K562 (cell line): ENCODE data around the gene BICD1. TPM values are rescaled to one million over a fixed set of nuclear protein-coding genes. Genes with fewer than 3 reads are reported as not detected.

Experiments used
- ATAC-seq: fragments of 200-7000 bp; cut with Tn5 transposase; 3 replicates; pipeline ENCODE4 v1.9.1; 2020; ENCODE audit warnings: moderate library complexity
- BruUV-seq: library from RNA; stranded (reverse); fragments of 400-500 nt; replicated peaks from 2 replicates; lab custom pipeline; 2021; lab: Mats Ljungman, UMichigan
- CTCF ChIA-PET: fragments of 300-600 bp; formaldehyde crosslinking; extraction: SDS; loops from one replicate; lab custom pipeline; 2021; ENCODE audit warnings: low intra/inter-chr PET ratio; lab: Yijun Ruan, JAX
- POLR2A ChIA-PET: fragments of 300-600, 350-650 bp; sonication (Branson Sonifier 250); formaldehyde crosslinking; extraction: SDS; loops from one replicate; lab custom pipeline; 2021; ENCODE audit warnings: antibody characterized with exemption, inconsistent platforms; lab: Yijun Ruan, JAX
- DNase-seq, 4 experiments: peaks; one replicate each; pipeline versions ENCODE4 v3.0.0 to v3.0.0-alpha.2; 2011 to 2018; ENCODE audit warnings: low spot score in 3 of 4, mixed read lengths in 3 of 4; ENCODE audit errors: extremely low read depth in 1 of 4
- FAIRE-seq: peaks from 2 replicates; lab custom pipeline; 2011; peaks lifted over from hg19 to GRCh38; lab: Jason Lieb, UNC
- H2AFZ ChIP-seq: 2 replicates; pipeline ENCODE4 v1.6.0; 2011; ENCODE audit warnings: low read depth, low read length, control low read depth, inconsistent platforms
- H3K27ac ChIP-seq: fragments of 200-600 bp; 3 replicates; pipeline ENCODE4 v1.8.0; 2011; ENCODE audit warnings: low read depth, mild to moderate bottlenecking, control low read depth, inconsistent platforms, low read length, moderate library complexity, mixed read lengths; ENCODE audit errors: extremely low read depth
- H3K27me3 ChIP-seq, 2 experiments: fragments of 300-600 bp in 1 of 2; 2 replicates in 1 of 2; 3 replicates in 1 of 2; pipeline versions ENCODE4 v1.6.0 to v1.8.0; 2011; ENCODE audit warnings: inconsistent platforms in 2 of 2, low read length in 2 of 2, mild to moderate bottlenecking in 1 of 2, mixed read lengths in 1 of 2, moderate library complexity in 1 of 2; ENCODE audit not compliant: control insufficient read depth in 2 of 2, insufficient read depth in 2 of 2
- H3K36me3 ChIP-seq: fragments of 300-600 bp; 3 replicates; pipeline ENCODE4 v1.8.0; 2011; ENCODE audit warnings: mild to moderate bottlenecking, low read length, inconsistent platforms; ENCODE audit not compliant: control insufficient read depth, insufficient read depth
- H3K4me1 ChIP-seq, 2 experiments: fragments of 200-600 bp in 1 of 2; replicated peaks in 1 of 2; 2 replicates in 1 of 2; 3 replicates in 1 of 2; pipeline versions ENCODE4 v1.5.1 to v1.8.0; 2011; ENCODE audit warnings: inconsistent platforms in 2 of 2, low read length in 2 of 2, mild to moderate bottlenecking in 1 of 2, mixed read lengths in 1 of 2, moderate library complexity in 1 of 2; ENCODE audit not compliant: control insufficient read depth in 2 of 2, insufficient read depth in 2 of 2
- H3K4me2 ChIP-seq: 2 replicates; pipeline ENCODE4 v1.6.1; 2011; ENCODE audit warnings: low read length, control low read depth, inconsistent platforms, mixed read lengths; ENCODE audit not compliant: insufficient read depth
- H3K4me3 ChIP-seq: fragments of 200-600 bp; sonication (generic), shearing (Covaris generic); 2 replicates; pipeline ENCODE4 v1.5.1; 2016; ENCODE audit warnings: control low read depth, inconsistent platforms
- H3K79me2 ChIP-seq: fragments of 200-600 bp; 3 replicates; pipeline ENCODE4 v1.8.0; 2011; ENCODE audit warnings: low read length, inconsistent platforms; ENCODE audit not compliant: control insufficient read depth, insufficient read depth
- H3K9ac ChIP-seq, 2 experiments: 2 replicates each; pipeline versions ENCODE4 v1.6.0 to v1.6.1; 2011; ENCODE audit warnings: low read depth in 2 of 2, low read length in 2 of 2, control low read depth in 1 of 2, inconsistent platforms in 1 of 2, mild to moderate bottlenecking in 1 of 2, mixed read lengths in 1 of 2; ENCODE audit not compliant: insufficient read depth in 1 of 2
- H3K9me1 ChIP-seq: one replicate; pipeline ENCODE4 v1.6.0; 2011; ENCODE audit warnings: inconsistent platforms, mild to moderate bottlenecking, low read length, moderate library complexity; ENCODE audit not compliant: control insufficient read depth, insufficient read depth
- H3K9me3 ChIP-seq: replicated peaks from 2 replicates; pipeline ENCODE4 v1.5.1; 2011; ENCODE audit warnings: low read depth, low read length, inconsistent platforms; ENCODE audit not compliant: control insufficient read depth, insufficient read depth
- H4K20me1 ChIP-seq: replicated peaks from 2 replicates; pipeline ENCODE4 v1.6.1; 2011; ENCODE audit warnings: low read length, inconsistent platforms, mixed read lengths; ENCODE audit not compliant: control insufficient read depth, insufficient read depth
- ATF3 ChIP-seq, 2 experiments: fragments of 450-650 bp in 1 of 2; sonication (generic) in 1 of 2; formaldehyde crosslinking in 1 of 2; IDR thresholded peaks in 1 of 2; conservative IDR thresholded peaks in 1 of 2; 2 replicates each; pipeline versions ENCODE4 v1.6.1 to v1.8.1; 2016 to 2023; ENCODE audit warnings: mild to moderate bottlenecking in 2 of 2, moderate library complexity in 2 of 2, inconsistent platforms in 1 of 2, missing genetic modification reagents in 1 of 2
- CREB1 ChIP-seq, 2 experiments: sonication (generic) in 1 of 2; formaldehyde crosslinking in 1 of 2; IDR thresholded peaks; 2 replicates each; pipeline versions ENCODE4 v1.6.1 to v1.8.0; 2012 to 2022; ENCODE audit warnings: inconsistent platforms in 1 of 2, mild to moderate bottlenecking in 1 of 2, missing genetic modification reagents in 1 of 2, moderate library complexity in 1 of 2
- DMBX1 ChIP-seq: fragments of 250-450 bp; sonication (Bioruptor Pico); IDR thresholded peaks from 2 replicates; pipeline ENCODE4 v1.8.0; 2022; ENCODE audit warnings: inconsistent platforms, mild to moderate bottlenecking, moderate library complexity, borderline replicate concordance
- ESRRA ChIP-seq: fragments of 450-650 bp; IDR thresholded peaks from 2 replicates; pipeline ENCODE4 v1.6.1; 2014; ENCODE audit warnings: low read depth, mild to moderate bottlenecking, moderate library complexity, borderline replicate concordance
- FOXO4 ChIP-seq: fragments of 450-650 bp; formaldehyde crosslinking; IDR thresholded peaks from 2 replicates; pipeline ENCODE4 v1.4.0; 2020; ENCODE audit warnings: mild to moderate bottlenecking, moderate library complexity
- KDM5B ChIP-seq: fragments of 200-600 bp; sonication (generic); IDR thresholded peaks from 2 replicates; pipeline ENCODE4 v1.6.1; 2012; ENCODE audit warnings: low read depth, mild to moderate bottlenecking, moderate library complexity, low read length, control low read depth, inconsistent platforms; ENCODE audit not compliant: insufficient replicate concordance
- MEIS2 ChIP-seq: fragments of 450-650 bp; IDR thresholded peaks from 2 replicates; pipeline ENCODE4 v1.6.1; 2014; ENCODE audit warnings: mild to moderate bottlenecking; ENCODE audit not compliant: partially characterized antibody
- NCOA6 ChIP-seq: fragments of 450-650 bp; IDR thresholded peaks from 2 replicates; pipeline ENCODE4 v1.6.1; 2017; ENCODE audit warnings: mild to moderate bottlenecking
- NCOR1 ChIP-seq: fragments of 450-650 bp; IDR thresholded peaks from 2 replicates; pipeline ENCODE4 v1.6.1; 2016; ENCODE audit warnings: mild to moderate bottlenecking, moderate library complexity
- NEUROD1 ChIP-seq: fragments of 150-350 bp; IDR thresholded peaks from 2 replicates; pipeline ENCODE4 v1.6.1; 2014; ENCODE audit warnings: borderline replicate concordance, low read length, low read depth; ENCODE audit not compliant: partially characterized antibody
- RB1 ChIP-seq: fragments of 450-650 bp; IDR thresholded peaks from 2 replicates; pipeline ENCODE4 v1.6.1; 2017; ENCODE audit warnings: low read depth, mild to moderate bottlenecking
- RCOR1 ChIP-seq, 2 experiments: IDR thresholded peaks; 2 replicates each; pipeline ENCODE4 v1.6.1; 2012; ENCODE audit warnings: low read depth in 2 of 2, low read length in 2 of 2, borderline replicate concordance in 1 of 2, improper control_type of control experiment in 1 of 2
- RNF2 ChIP-seq: sonication (generic); IDR thresholded peaks from 2 replicates; pipeline ENCODE4 v1.6.1; 2016
- SAFB ChIP-seq: fragments of 200-400 bp; formaldehyde crosslinking; IDR thresholded peaks from 2 replicates; pipeline ENCODE4 v1.6.1; 2017; ENCODE audit warnings: low read depth, low read length, borderline replicate concordance
- SOX6 ChIP-seq: fragments of 450-650 bp; IDR thresholded peaks from 2 replicates; pipeline ENCODE4 v1.6.1; 2014; ENCODE audit warnings: mild to moderate bottlenecking
- TFAP4 ChIP-seq: sonication (generic); formaldehyde crosslinking; IDR thresholded peaks from 2 replicates; pipeline ENCODE4 v1.8.0; 2022; ENCODE audit warnings: missing genetic modification reagents, mild to moderate bottlenecking, moderate library complexity, borderline replicate concordance
- THAP7 ChIP-seq: fragments of 250-450 bp; sonication (Bioruptor Pico); IDR thresholded peaks from 2 replicates; pipeline ENCODE4 v1.5.0; 2021
- ZBTB17 ChIP-seq: fragments of 450-650 bp; formaldehyde crosslinking; IDR thresholded peaks from 2 replicates; pipeline ENCODE4 v1.4.0; 2020; ENCODE audit warnings: mild to moderate bottlenecking
- ZC3H8 ChIP-seq: fragments of 450-650 bp; IDR thresholded peaks from 2 replicates; pipeline ENCODE4 v1.6.1; 2017
- WGBS: fragments of 100-300 bp; shearing (Covaris generic); methylation state at CpG from one replicate; pipeline ENCODE4 v1.1.6; 2016; ENCODE audit warnings: low coverage, mixed read lengths; ENCODE audit not compliant: insufficient coverage; ENCODE audit errors: missing lambda C conversion rate; 5-methylcytosine and 5-hydroxymethylcytosine counted together
- in situ Hi-C: fragments of 300-500 bp; cut with MboI; formaldehyde crosslinking; loops from 4 replicates; pipeline ENCODE4 v1.15.0; 2018; ENCODE audit warnings: inconsistent platforms, mixed read lengths
- intact Hi-C: fragments of 100-400 bp; cut with micrococcal nuclease; formaldehyde crosslinking; loops from 2 replicates; pipeline ENCODE4 v1.14.2; 2022
- polyA plus RNA-seq, 8 experiments: library from polyadenylated mRNA; depleted of rRNA in 4 of 8; stranded (reverse) in 5 of 8; unstranded in 3 of 8; fragments of >200 nt; fragmentation: Nextera tagmentation in 2 of 8; fragmentation: Illumina TruSeq in 1 of 8; extraction: Ambion mirVana in 2 of 8; extraction: Trizol in 1 of 8; gene quantifications; 2 replicates each; pipeline versions ENCODE4 v1.2.1 to v1.2.3, GENCODE V29; 2011 to 2014; ENCODE audit warnings: inconsistent platforms in 1 of 8, missing spikeins in 1 of 8
- total RNA-seq, 7 experiments: library from RNA; depleted of rRNA in 6 of 7; stranded (reverse); fragments of >200 nt in 6 of 7; fragmentation: Illumina TruSeq in 2 of 7; extraction: Trizol in 2 of 7; gene quantifications; 2 replicates each; pipeline versions ENCODE4 v1.2.1 to v1.2.3, GENCODE V29; 2011 to 2021; ENCODE audit warnings: low replicate concordance in 1 of 7

Gene BICD1
- total and polyA plus RNA-seq, 9 of the 15 experiments (the other 6 are each of a cell fraction or from before 2014, with no cell fraction given): 3.5 to 21.1 (median 12.5) TPM

GRCh38 chr12:32322354-32322753, 215.7 kb downstream of the BICD1 start (continued):
- TF ChIP-seq ATF3 (IDR thresholded peaks at IDR 0.05) (no peak), ATF3 (CRISPR knock-in tag; conservative IDR thresholded peaks at IDR 0.05) (no peak)
- TF ChIP-seq, all 486 proteins: peak for 0

GRCh38 chr12:32331133-32331532, 224.5 kb downstream of the BICD1 start:
- Histone ChIP-seq H3K9me3 (no peaks in the 10 kb centered on the region), H2AFZ (no peak overlapping the region), H3K4me3 (no peak overlapping the region), H3K36me3 (no peaks in the 10 kb centered on the region), H3K4me2 (no peak overlapping the region), H3K9me1 (no peaks in the 10 kb centered on the region), H4K20me1 (no peaks in the 10 kb centered on the region), H3K27ac (no peak overlapping the region), H3K27me3 (no peaks in the 10 kb centered on the region), H3K9ac (no peak overlapping the region), H3K79me2 (no peaks in the 10 kb centered on the region), H3K4me1 (no peaks in the 10 kb centered on the region)
- intact Hi-C loops (no loop called here), in situ Hi-C loops (no loop called here)
- POLR2A ChIA-PET: interaction anchor here (0.6 kb wide), 1 partner anchor 1481 kb away, joined by 3 read pairs; no protein-coding TSS in a partner anchor
- no peak for DNase-seq
- CTCF ChIA-PET: no interaction called here
- 72% methylated on average over 2 of the region's 2 CpGs for WGBS
- no peak for FAIRE-seq
- no TSS peak for BruUV-seq
- ATAC-seq: no peak
- TF ChIP-seq TFAP4 (CRISPR knock-in tag) (no peak), RNF2 (no peak), RB1 (no peak), SOX6 (no peak), THAP7 (CRISPR knock-in tag) (no peak), CREB1 (IDR thresholded peaks at IDR 0.05) (no peak), CREB1 (CRISPR knock-in tag; IDR thresholded peaks at IDR 0.05) (no peak), ZBTB17 (no peak), NCOR1 (no peak), DMBX1 (CRISPR knock-in tag) (no peak), ZC3H8 (no peak), SAFB (no peak), MEIS2 (no peak), KDM5B (no peak), ESRRA (no peak), FOXO4 (CRISPR knock-in tag) (no peak), NEUROD1 (no peak), NCOA6 (no peak), RCOR1 (IDR thresholded peaks at IDR 0.05; ENCODE audit: borderline replicate concordance in 1 of 2, low read depth in 2 of 2, low read length in 2 of 2) (no peak)
